LoVo (cell line): ENCODE data around the gene PKMYT1.

ENCODE experiments used
- DNase-seq: peaks from one replicate; pipeline ENCODE4 v3.0.0-alpha.2; 2016; ENCODE audit warnings: low spot score

PKMYT1 gene

GRCh38 chr16:2973605-2974318 is 6.5 kb downstream of the PKMYT1 start:
- no peak for DNase-seq

- no peak for DNase-seq
Observed at GRCh38 chr16:2973093-2973492, 7.2 kb downstream of the PKMYT1 start.

- no peak for DNase-seq
Observed at GRCh38 chr16:2971985-2972784, 8.1 kb downstream of the PKMYT1 start.

- no peak for DNase-seq
Observed at GRCh38 chr16:2971134-2971984, 8.9 kb downstream of the PKMYT1 start.

- DNase-seq: no peak
Observed at GRCh38 chr16:2970563-2970962, 9.7 kb downstream of the PKMYT1 start.

- peak; percentile 62 for DNase-seq
Observed at GRCh38 chr16:2969545-2970521, 10.4 kb downstream of the PKMYT1 start.

- peak; percentile 96 for DNase-seq
Observed at GRCh38 chr16:2968738-2969544, 11.3 kb downstream of the PKMYT1 start, which contains the start of gene PAQR4. PAQR4 (plus strand) TSS chr16:2969348; CDS start chr16:2969675, 327 bp downstream.

GRCh38 chr16:2968368-2968737 is 11.9 kb downstream of the PKMYT1 start:
- no peak for DNase-seq

- no peak for DNase-seq
Observed at GRCh38 chr16:2967721-2968161, 12.5 kb downstream of the PKMYT1 start.

- DNase-seq: no peak
Observed at GRCh38 chr16:2967211-2967631, 13.0 kb downstream of the PKMYT1 start.

- no peak for DNase-seq
Observed at GRCh38 chr16:2966808-2967191, 13.4 kb downstream of the PKMYT1 start.

GRCh38 chr16:2966043-2966807 is 14.0 kb downstream of the PKMYT1 start:
- DNase-seq: no peak

- DNase-seq: peak; percentile 74
Observed at GRCh38 chr16:2964475-2965336, 15.5 kb downstream of the PKMYT1 start.

GRCh38 chr16:2963723-2964474 is 16.3 kb downstream of the PKMYT1 start, which contains the start of gene KREMEN2:
KREMEN2 (plus strand) TSS chr16:2964275; CDS start chr16:2964521, 246 bp downstream.
- DNase-seq: peak; percentile 69

- DNase-seq: no peak
Observed at GRCh38 chr16:2963074-2963722, 17.0 kb downstream of the PKMYT1 start.

- no peak for DNase-seq
Observed at GRCh38 chr16:2962334-2963073, 17.7 kb downstream of the PKMYT1 start.
